DOHH2 (cell line): ENCODE measurements around the gene PRKCZ.

Source experiments
- H3F3A ChIP-seq: fragments of 200-600 bp; sonication (generic), shearing (Covaris generic); 2 replicates; pipeline ENCODE4 v1.6.0; 2016; ENCODE audit warnings: antibody characterized with exemption, mild to moderate bottlenecking; ENCODE audit not compliant: control insufficient read depth, insufficient read depth
- H3K27ac ChIP-seq: fragments of 200-600 bp; sonication (generic); 2 replicates; pipeline ENCODE4 v1.5.1; 2014; ENCODE audit warnings: low read depth, mild to moderate bottlenecking, low read length, moderate library complexity
- H3K27me3 ChIP-seq: fragments of 200-600 bp; sonication (generic); 2 replicates; pipeline ENCODE4 v1.6.1; 2014; ENCODE audit warnings: mild to moderate bottlenecking, low read length, mixed read lengths; ENCODE audit not compliant: control insufficient read depth
- H3K36me3 ChIP-seq: fragments of 200-600 bp; sonication (generic); 2 replicates; pipeline ENCODE4 v1.6.1; 2014; ENCODE audit warnings: mild to moderate bottlenecking, low read length, moderate library complexity, mixed read lengths; ENCODE audit not compliant: control insufficient read depth
- H3K4me1 ChIP-seq: fragments of 200-600 bp; sonication (generic); 2 replicates; pipeline ENCODE4 v1.6.1; 2014; ENCODE audit warnings: mild to moderate bottlenecking, low read length, mixed read lengths; ENCODE audit not compliant: control insufficient read depth
- H3K4me2 ChIP-seq: fragments of 200-600 bp; sonication (generic); 2 replicates; pipeline ENCODE4 v1.6.0; 2014; ENCODE audit warnings: mild to moderate bottlenecking, low read length, moderate library complexity
- H3K4me3 ChIP-seq: fragments of 200-600 bp; sonication (generic); 2 replicates; pipeline ENCODE4 v1.5.1; 2014; ENCODE audit warnings: mild to moderate bottlenecking, low read length, mixed read lengths
- H3K79me2 ChIP-seq: fragments of 200-600 bp; sonication (generic); 2 replicates; pipeline ENCODE4 v1.6.1; 2014; ENCODE audit warnings: mild to moderate bottlenecking, low read length, mixed read lengths; ENCODE audit not compliant: control insufficient read depth
- H3K9me2 ChIP-seq: fragments of 200-600 bp; sonication (generic); replicated peaks from 2 replicates; pipeline ENCODE4 v1.6.1; 2014; ENCODE audit warnings: mild to moderate bottlenecking, low read length, mixed read lengths; ENCODE audit not compliant: control insufficient read depth
- H3K9me3 ChIP-seq: fragments of 200-600 bp; sonication (generic); 2 replicates; pipeline ENCODE4 v1.6.1; 2014; ENCODE audit warnings: antibody characterized with exemption, low read length, mixed read lengths; ENCODE audit not compliant: control insufficient read depth, insufficient read depth
- H4K20me1 ChIP-seq: fragments of 200-600 bp; sonication (generic); 2 replicates; pipeline ENCODE4 v1.6.0; 2014; ENCODE audit warnings: low read depth, mild to moderate bottlenecking, antibody characterized with exemption, low read length, moderate library complexity; ENCODE audit not compliant: control insufficient read depth, insufficient read depth
- EZH2phosphoT487 ChIP-seq: fragments of 200-600 bp; sonication (generic); IDR thresholded peaks from 2 replicates; pipeline ENCODE4 v1.6.1; 2017; ENCODE audit warnings: borderline replicate concordance, mild to moderate bottlenecking, antibody characterized with exemption, low read length, moderate library complexity, mixed read lengths
- TF ChIP-seq, protein P1 (sequence below): fragments of 200-600 bp; sonication (generic); IDR thresholded peaks from one replicate; pipeline ENCODE4 v1.5.1; 2014; ENCODE audit warnings: antibody characterized with exemption, mild to moderate bottlenecking, low read depth, low read length; ENCODE audit not compliant: poor library complexity, severe bottlenecking

Gene PRKCZ

DNA sequence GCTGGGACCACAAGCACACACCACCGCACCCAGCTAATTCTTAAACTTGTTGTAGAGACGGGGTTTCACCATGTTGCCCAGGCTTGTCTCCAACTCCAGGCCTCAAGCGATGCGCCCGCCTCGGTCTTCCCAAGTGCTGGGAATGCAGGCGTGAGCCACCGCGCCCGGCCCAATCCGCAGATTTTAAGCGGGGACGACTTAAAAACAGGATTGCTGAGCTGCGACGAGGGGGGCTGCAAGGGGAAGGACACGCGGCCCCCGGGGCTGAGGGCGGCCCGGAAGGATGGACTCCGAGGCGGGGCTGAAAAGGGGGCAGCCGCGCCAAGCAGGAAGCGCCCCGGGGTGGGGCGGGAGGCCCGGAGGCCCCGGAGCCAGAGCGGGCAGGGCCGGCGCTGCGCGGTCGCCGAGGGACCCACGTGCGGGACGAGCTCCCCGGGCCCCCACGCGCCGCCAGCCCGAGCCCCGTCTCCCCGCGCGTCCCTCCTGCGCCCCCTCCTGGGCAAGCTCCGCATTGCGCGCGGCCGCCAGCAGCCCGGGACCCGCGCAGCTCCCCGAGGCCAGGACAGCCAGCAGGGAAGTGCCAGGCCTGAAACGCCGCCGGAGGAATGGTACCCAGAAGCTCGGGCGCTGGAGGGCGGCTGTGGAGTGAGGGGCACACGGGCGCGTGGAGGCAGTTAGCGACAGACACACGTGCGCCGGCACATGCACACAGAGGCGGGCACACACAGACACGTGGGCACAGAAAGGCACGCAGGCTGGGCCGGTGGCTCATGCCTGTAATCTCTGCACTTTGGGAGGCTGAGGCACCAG, 5.5 kb upstream of the PRKCZ start:
- Histone ChIP-seq H3K27ac (no peak overlapping the region), H3K9me3 (no peaks in the 10 kb centered on the region), H3F3A (no peaks in the 10 kb centered on the region), H3K36me3 (no peaks in the 10 kb centered on the region), H4K20me1 (no peaks in the 10 kb centered on the region), H3K4me1 (peaks cover 16% of the 10 kb centered on the region), H3K79me2 (no peaks in the 10 kb centered on the region), H3K27me3 (no peaks in the 10 kb centered on the region; the same call in 1 of the 2 replicates), H3K4me3 (peak overlapping the region; percentile 22), H3K9me2 (no peaks in the 10 kb centered on the region), H3K4me2 (peak overlapping the region; percentile 43)
- TF ChIP-seq EZH2phosphoT487, result no peak
- TF ChIP-seq, protein P1, sequence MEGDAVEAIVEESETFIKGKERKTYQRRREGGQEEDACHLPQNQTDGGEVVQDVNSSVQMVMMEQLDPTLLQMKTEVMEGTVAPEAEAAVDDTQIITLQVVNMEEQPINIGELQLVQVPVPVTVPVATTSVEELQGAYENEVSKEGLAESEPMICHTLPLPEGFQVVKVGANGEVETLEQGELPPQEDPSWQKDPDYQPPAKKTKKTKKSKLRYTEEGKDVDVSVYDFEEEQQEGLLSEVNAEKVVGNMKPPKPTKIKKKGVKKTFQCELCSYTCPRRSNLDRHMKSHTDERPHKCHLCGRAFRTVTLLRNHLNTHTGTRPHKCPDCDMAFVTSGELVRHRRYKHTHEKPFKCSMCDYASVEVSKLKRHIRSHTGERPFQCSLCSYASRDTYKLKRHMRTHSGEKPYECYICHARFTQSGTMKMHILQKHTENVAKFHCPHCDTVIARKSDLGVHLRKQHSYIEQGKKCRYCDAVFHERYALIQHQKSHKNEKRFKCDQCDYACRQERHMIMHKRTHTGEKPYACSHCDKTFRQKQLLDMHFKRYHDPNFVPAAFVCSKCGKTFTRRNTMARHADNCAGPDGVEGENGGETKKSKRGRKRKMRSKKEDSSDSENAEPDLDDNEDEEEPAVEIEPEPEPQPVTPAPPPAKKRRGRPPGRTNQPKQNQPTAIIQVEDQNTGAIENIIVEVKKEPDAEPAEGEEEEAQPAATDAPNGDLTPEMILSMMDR, result peak; percentile 74

GRCh38 chr1:2045468-2046173, 4.6 kb upstream of the PRKCZ start:
- no peaks in the 10 kb centered on the region for H3K9me2 ChIP-seq
- no peak overlapping the region for H3K4me2 ChIP-seq
- peaks cover 17% of the 10 kb centered on the region for H3K4me1 ChIP-seq
- H3K27ac ChIP-seq, result no peak overlapping the region
- no peaks in the 10 kb centered on the region for H3K36me3 ChIP-seq
- H3K27me3 ChIP-seq, result no peaks in the 10 kb centered on the region; the same call in 1 of the 2 replicates
- no peak for TF ChIP-seq EZH2phosphoT487
- TF ChIP-seq, protein P1, result no peak
- H4K20me1 ChIP-seq, result no peaks in the 10 kb centered on the region
- no peaks in the 10 kb centered on the region for H3F3A ChIP-seq
- H3K4me3 ChIP-seq, result no peak overlapping the region
- no peaks in the 10 kb centered on the region for H3K79me2 ChIP-seq
- no peaks in the 10 kb centered on the region for H3K9me3 ChIP-seq

GRCh38 chr1:2046174-2046917, 3.9 kb upstream of the PRKCZ start:
- Histone ChIP-seq H3K36me3 (no peaks in the 10 kb centered on the region), H3K4me2 (no peak overlapping the region), H3K9me2 (no peaks in the 10 kb centered on the region), H3K27ac (no peak overlapping the region), H3F3A (no peaks in the 10 kb centered on the region), H3K4me1 (peaks cover 17% of the 10 kb centered on the region), H3K27me3 (no peaks in the 10 kb centered on the region; the same call in 1 of the 2 replicates), H3K4me3 (no peak overlapping the region), H3K9me3 (no peaks in the 10 kb centered on the region), H4K20me1 (no peaks in the 10 kb centered on the region), H3K79me2 (no peaks in the 10 kb centered on the region)
- TF ChIP-seq, protein P1, result peak; percentile 62
- no peak for TF ChIP-seq EZH2phosphoT487
